Activated CD4-positive, alpha-beta T cell treated with anti-CD3 and anti-CD28 coated beads, Interleukin-2, amount 10 ng/mL, durations not matched to agents 24 days and 14 days (primary cell): ENCODE measurements around the gene CERCAM. TPM values are rescaled to one million over a fixed set of nuclear protein-coding genes. Genes with fewer than 3 reads are reported as not detected.
"Not testable (repeated sequence)": the region's sequence is repeated elsewhere in the genome, so short reads cannot be mapped to it uniquely, and the experiment has no call there.

Experiments
- DNase-seq: peaks from one replicate; pipeline ENCODE4 v3.0.0; 2022
- H3K27ac Mint-ChIP-seq: one replicate; pipeline ENCODE4 v1.8.0; 2022; ENCODE audit warnings: mild to moderate bottlenecking, mixed read lengths
- H3K27me3 Mint-ChIP-seq: one replicate; pipeline ENCODE4 v1.8.0; 2022; ENCODE audit warnings: mixed read lengths
- H3K36me3 Mint-ChIP-seq: one replicate; pipeline ENCODE4 v1.8.0; 2022; ENCODE audit warnings: low read depth, mild to moderate bottlenecking, mixed read lengths
- H3K4me1 Mint-ChIP-seq: one replicate; pipeline ENCODE4 v1.8.0; 2021; ENCODE audit warnings: mixed read lengths
- H3K4me3 Mint-ChIP-seq: one replicate; pipeline ENCODE4 v1.8.0; 2022; ENCODE audit warnings: mild to moderate bottlenecking, moderate library complexity, mixed read lengths
- H3K9me3 Mint-ChIP-seq: one replicate; pipeline ENCODE4 v1.8.0; 2021; ENCODE audit warnings: mixed read lengths
- intact Hi-C: fragments of 100-400 bp; cut with micrococcal nuclease; formaldehyde crosslinking; loops from one replicate; pipeline ENCODE4 v1.15.1; 2023
- total RNA-seq: library from RNA; stranded (reverse); gene quantifications from 2 replicates; pipeline ENCODE4 v1.2.3, GENCODE V29; 2022

CERCAM gene
- total RNA-seq, 1 donor from 2014 or later = 1.6 TPM

DNA sequence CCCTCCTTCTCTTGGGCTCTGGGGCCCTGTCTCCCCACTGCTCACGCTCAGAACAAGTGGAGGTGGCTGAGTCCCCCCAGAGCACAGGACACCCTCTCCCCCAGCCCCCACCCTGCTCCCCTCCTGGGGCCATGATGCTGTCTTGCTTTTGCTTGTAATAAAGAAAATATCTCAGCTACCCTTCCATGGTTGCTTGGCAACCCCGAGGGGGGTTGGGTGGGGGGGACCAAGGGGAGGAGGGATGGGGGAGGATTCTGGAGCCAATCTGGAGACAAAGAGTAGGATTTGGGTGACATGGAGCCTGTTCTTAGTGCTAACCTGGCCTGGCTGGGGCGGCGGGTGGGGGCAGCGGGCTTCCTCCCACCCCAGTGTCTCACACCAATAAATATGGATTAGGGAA lies 16.1 kb upstream of the CERCAM start:
- Mint-ChIP-seq H3K4me3 (no peak overlapping the region), H3K27ac (no peak overlapping the region), H3K27me3 (peaks cover 21% of the 10 kb centered on the region), H3K9me3 (no peaks in the 10 kb centered on the region), H3K36me3 (no peaks in the 10 kb centered on the region), H3K4me1 (no peaks in the 10 kb centered on the region)
- intact Hi-C loops = no loop called here
- DNase-seq = no peak

- intact Hi-C loops = no loop called here
Measured at GRCh38 chr9:128405077-128405779, 15.4 kb upstream of the CERCAM start.

GRCh38 chr9:128405780-128406171 lies 14.9 kb upstream of the CERCAM start:
- H3K9me3 Mint-ChIP-seq = no peaks in the 10 kb centered on the region
- H3K27ac Mint-ChIP-seq = no peak overlapping the region
- H3K36me3 Mint-ChIP-seq = no peaks in the 10 kb centered on the region
- H3K4me3 Mint-ChIP-seq = no peak overlapping the region
- intact Hi-C loops = no loop called here
- DNase-seq = no peak
- H3K4me1 Mint-ChIP-seq = no peaks in the 10 kb centered on the region
- peaks cover 28% of the 10 kb centered on the region for H3K27me3 Mint-ChIP-seq

More at GRCh38 chr9:128405077-128405779, 15.4 kb upstream of the CERCAM start:
- Mint-ChIP-seq H3K9me3 (no peaks in the 10 kb centered on the region), H3K4me3 (no peak overlapping the region), H3K36me3 (no peaks in the 10 kb centered on the region), H3K27me3 (peaks cover 26% of the 10 kb centered on the region), H3K4me1 (no peaks in the 10 kb centered on the region), H3K27ac (no peak overlapping the region)
- no peak for DNase-seq

GRCh38 chr9:128406848-128407391 lies 13.7 kb upstream of the CERCAM start:
- intact Hi-C loops = no loop called here
- H3K9me3 Mint-ChIP-seq = no peaks in the 10 kb centered on the region
- peaks cover 33% of the 10 kb centered on the region for H3K27me3 Mint-ChIP-seq
- H3K4me3 Mint-ChIP-seq = no peak overlapping the region
- no peaks in the 10 kb centered on the region for H3K4me1 Mint-ChIP-seq
- no peaks in the 10 kb centered on the region for H3K36me3 Mint-ChIP-seq
- H3K27ac Mint-ChIP-seq = no peak overlapping the region
- DNase-seq = no peak

- intact Hi-C loops = no loop called here
- Mint-ChIP-seq H3K9me3 (no peaks in the 10 kb centered on the region), H3K27ac (no peak overlapping the region), H3K4me3 (no peak overlapping the region), H3K36me3 (no peaks in the 10 kb centered on the region), H3K4me1 (no peaks in the 10 kb centered on the region), H3K27me3 (peaks cover 35% of the 10 kb centered on the region)
- no peak for DNase-seq
Measured at GRCh38 chr9:128408963-128409431, 11.7 kb upstream of the CERCAM start.

DNA sequence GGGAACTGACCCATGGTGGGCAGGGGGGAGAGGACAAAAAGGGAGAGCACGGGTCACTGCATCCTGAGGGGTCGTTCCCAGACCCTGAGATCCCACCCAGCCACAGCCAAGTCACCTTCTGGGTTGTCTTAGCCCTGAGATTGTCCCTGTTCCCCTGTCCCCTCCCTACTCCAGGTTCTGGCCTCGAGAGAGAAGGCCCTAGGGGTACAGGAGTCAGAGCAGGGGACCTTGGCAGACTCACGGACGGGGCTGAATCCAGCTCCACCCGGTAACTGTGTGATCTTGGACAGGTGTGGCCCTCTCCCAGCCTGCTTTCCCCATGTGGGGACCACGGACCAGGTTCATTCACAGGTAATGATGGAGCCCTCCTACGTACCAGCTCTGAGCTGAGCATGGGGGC lies 11.2 kb upstream of the CERCAM start:
- H3K4me3 Mint-ChIP-seq = no peak overlapping the region
- no peaks in the 10 kb centered on the region for H3K9me3 Mint-ChIP-seq
- no peaks in the 10 kb centered on the region for H3K36me3 Mint-ChIP-seq
- H3K27me3 Mint-ChIP-seq = peaks cover 36% of the 10 kb centered on the region
- no peak overlapping the region for H3K27ac Mint-ChIP-seq
- no peaks in the 10 kb centered on the region for H3K4me1 Mint-ChIP-seq
- no peak for DNase-seq
- intact Hi-C loops = no loop called here

- no peak overlapping the region for H3K4me3 Mint-ChIP-seq
- no peak for DNase-seq
- intact Hi-C loops = loop anchor here (5.0 kb wide), 1 partner anchor 48 kb away; no protein-coding TSS in a partner anchor
- no peaks in the 10 kb centered on the region for H3K4me1 Mint-ChIP-seq
- H3K36me3 Mint-ChIP-seq = no peaks in the 10 kb centered on the region
- H3K27me3 Mint-ChIP-seq = peaks cover 40% of the 10 kb centered on the region
- H3K27ac Mint-ChIP-seq = no peak overlapping the region
- H3K9me3 Mint-ChIP-seq = no peaks in the 10 kb centered on the region
Measured at GRCh38 chr9:128409978-128410377, 10.7 kb upstream of the CERCAM start.

- no peak overlapping the region for H3K27ac Mint-ChIP-seq
- H3K9me3 Mint-ChIP-seq = no peaks in the 10 kb centered on the region
- peaks cover 48% of the 10 kb centered on the region for H3K27me3 Mint-ChIP-seq
- H3K36me3 Mint-ChIP-seq = no peaks in the 10 kb centered on the region
- intact Hi-C loops = loop anchor here (2.0 to 5.0 kb wide), 2 partner anchors 49 to 117 kb away; no protein-coding TSS in a partner anchor
- no peak for DNase-seq
- H3K4me1 Mint-ChIP-seq = peaks cover 1% of the 10 kb centered on the region
- no peak overlapping the region for H3K4me3 Mint-ChIP-seq
Measured at GRCh38 chr9:128411364-128412119, 9.1 kb upstream of the CERCAM start.

GRCh38 chr9:128412120-128412790 lies 8.4 kb upstream of the CERCAM start:
- Mint-ChIP-seq H3K27ac (no peak overlapping the region), H3K9me3 (no peaks in the 10 kb centered on the region), H3K36me3 (no peaks in the 10 kb centered on the region), H3K4me3 (no peak overlapping the region), H3K27me3 (peaks cover 45% of the 10 kb centered on the region), H3K4me1 (peaks cover 3% of the 10 kb centered on the region)
- DNase-seq = peak; percentile 89
- intact Hi-C loops = loop anchor here (2.0 to 5.0 kb wide), 2 partner anchors 50 to 117 kb away; no protein-coding TSS in a partner anchor

GRCh38 chr9:128413728-128414127 lies 6.9 kb upstream of the CERCAM start:
- not testable (repeated sequence) for H3K36me3 Mint-ChIP-seq
- intact Hi-C loops = loop anchor here (2.0 to 5.0 kb wide), 2 partner anchors 51 to 119 kb away; no protein-coding TSS in a partner anchor
- H3K27me3 Mint-ChIP-seq = peaks cover 45% of the 10 kb centered on the region

DNA sequence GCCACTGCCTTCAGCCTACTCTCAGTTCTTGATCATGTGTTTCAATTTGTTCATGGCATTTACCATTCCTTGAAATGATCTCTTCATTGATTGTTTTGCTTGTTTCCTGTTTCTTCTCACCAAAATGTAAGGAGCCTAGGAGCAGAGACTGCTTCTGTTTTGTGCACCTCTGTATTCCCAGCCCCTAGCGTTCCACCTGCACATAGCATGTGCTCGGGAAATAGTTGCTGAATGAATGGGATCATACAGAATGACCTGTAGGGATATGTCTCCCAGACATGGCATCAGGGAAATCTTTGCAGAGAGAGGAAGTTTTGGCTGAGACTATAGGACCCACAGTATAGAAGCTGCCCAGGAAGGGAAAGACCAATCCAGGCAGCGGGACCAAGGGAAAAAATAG lies 6.2 kb upstream of the CERCAM start:
- Mint-ChIP-seq H3K9me3 (no peaks in the 10 kb centered on the region), H3K4me1 (peaks cover 4% of the 10 kb centered on the region), H3K36me3 (no peaks in the 10 kb centered on the region), H3K4me3 (no peak overlapping the region), H3K27me3 (peaks cover 50% of the 10 kb centered on the region), H3K27ac (no peak overlapping the region)
- intact Hi-C loops = loop anchor here (5.0 kb wide), 1 partner anchor 52 kb away; no protein-coding TSS in a partner anchor
- no peak for DNase-seq

More at GRCh38 chr9:128413728-128414127, 6.9 kb upstream of the CERCAM start:
- not testable (repeated sequence) for H3K4me1 Mint-ChIP-seq, H3K4me3 Mint-ChIP-seq, DNase-seq, H3K27ac Mint-ChIP-seq, H3K9me3 Mint-ChIP-seq

GRCh38 chr9:128415281-128415680 lies 5.4 kb upstream of the CERCAM start:
- Mint-ChIP-seq H3K4me1 (peaks cover 9% of the 10 kb centered on the region), H3K36me3 (no peaks in the 10 kb centered on the region), H3K27me3 (peaks cover 47% of the 10 kb centered on the region), H3K27ac (no peak overlapping the region), H3K4me3 (no peak overlapping the region), H3K9me3 (no peaks in the 10 kb centered on the region)
- DNase-seq = no peak
- intact Hi-C loops = no loop called here

GRCh38 chr9:128416014-128416413 lies 4.6 kb upstream of the CERCAM start:
- H3K4me1 Mint-ChIP-seq = peaks cover 9% of the 10 kb centered on the region
- no peak overlapping the region for H3K4me3 Mint-ChIP-seq
- H3K27ac Mint-ChIP-seq = no peak overlapping the region
- DNase-seq = no peak
- intact Hi-C loops = no loop called here
- peaks cover 46% of the 10 kb centered on the region for H3K27me3 Mint-ChIP-seq
- no peaks in the 10 kb centered on the region for H3K9me3 Mint-ChIP-seq
- no peaks in the 10 kb centered on the region for H3K36me3 Mint-ChIP-seq
